ENCODE measurements around the gene MRPL49. TPM values are rescaled to one million over a fixed set of nuclear protein-coding genes. Genes with fewer than 3 reads are reported as not detected.

Gene MRPL49
- total and polyA plus RNA-seq, 9 of the 15 experiments (the other 6 are each of a cell fraction or from before 2014, with no cell fraction given) = 74.3 to 132 (median 91.2) TPM

DNA sequence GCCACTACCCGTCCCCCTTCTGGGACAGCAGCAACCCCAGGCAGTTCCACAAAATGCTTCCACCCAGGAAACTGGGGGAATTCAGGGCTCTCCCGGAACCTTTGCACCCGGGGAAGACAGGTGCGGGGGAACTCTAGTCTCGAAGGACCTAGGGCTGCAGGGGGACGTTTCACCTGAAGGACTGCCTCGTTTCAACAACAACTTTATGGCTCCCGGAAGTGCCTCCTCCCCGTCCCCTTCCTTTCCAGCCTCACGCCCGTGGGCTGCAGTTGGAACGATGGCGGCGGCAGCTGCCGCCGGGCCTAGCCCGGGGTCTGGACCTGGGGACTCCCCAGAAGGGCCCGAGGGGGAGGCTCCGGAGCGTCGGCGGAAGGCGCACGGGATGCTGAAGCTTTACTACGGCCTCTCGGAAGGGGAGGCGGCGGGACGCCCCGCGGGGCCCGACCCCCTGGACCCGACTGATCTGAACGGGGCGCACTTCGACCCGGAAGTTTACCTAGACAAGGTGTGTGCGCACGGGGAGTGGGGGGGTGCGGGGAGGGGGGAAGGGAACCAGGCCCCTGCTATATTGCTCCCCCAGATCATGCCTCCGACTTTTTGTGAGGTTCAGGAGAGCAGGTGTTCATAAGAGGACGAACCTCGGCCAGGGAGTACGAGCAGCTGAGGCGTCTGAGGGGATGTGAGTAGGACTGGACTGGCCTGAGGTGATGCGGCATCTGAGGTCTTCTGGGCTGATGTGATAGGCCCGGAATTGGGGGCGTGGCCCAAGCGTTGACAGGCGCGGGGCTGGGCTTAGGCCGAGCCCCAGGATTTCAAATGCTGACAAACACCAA lies 25.9 kb upstream of the MRPL49 start, which contains the start of gene VPS51 (continued):
- TF ChIP-seq, protein P1, sequence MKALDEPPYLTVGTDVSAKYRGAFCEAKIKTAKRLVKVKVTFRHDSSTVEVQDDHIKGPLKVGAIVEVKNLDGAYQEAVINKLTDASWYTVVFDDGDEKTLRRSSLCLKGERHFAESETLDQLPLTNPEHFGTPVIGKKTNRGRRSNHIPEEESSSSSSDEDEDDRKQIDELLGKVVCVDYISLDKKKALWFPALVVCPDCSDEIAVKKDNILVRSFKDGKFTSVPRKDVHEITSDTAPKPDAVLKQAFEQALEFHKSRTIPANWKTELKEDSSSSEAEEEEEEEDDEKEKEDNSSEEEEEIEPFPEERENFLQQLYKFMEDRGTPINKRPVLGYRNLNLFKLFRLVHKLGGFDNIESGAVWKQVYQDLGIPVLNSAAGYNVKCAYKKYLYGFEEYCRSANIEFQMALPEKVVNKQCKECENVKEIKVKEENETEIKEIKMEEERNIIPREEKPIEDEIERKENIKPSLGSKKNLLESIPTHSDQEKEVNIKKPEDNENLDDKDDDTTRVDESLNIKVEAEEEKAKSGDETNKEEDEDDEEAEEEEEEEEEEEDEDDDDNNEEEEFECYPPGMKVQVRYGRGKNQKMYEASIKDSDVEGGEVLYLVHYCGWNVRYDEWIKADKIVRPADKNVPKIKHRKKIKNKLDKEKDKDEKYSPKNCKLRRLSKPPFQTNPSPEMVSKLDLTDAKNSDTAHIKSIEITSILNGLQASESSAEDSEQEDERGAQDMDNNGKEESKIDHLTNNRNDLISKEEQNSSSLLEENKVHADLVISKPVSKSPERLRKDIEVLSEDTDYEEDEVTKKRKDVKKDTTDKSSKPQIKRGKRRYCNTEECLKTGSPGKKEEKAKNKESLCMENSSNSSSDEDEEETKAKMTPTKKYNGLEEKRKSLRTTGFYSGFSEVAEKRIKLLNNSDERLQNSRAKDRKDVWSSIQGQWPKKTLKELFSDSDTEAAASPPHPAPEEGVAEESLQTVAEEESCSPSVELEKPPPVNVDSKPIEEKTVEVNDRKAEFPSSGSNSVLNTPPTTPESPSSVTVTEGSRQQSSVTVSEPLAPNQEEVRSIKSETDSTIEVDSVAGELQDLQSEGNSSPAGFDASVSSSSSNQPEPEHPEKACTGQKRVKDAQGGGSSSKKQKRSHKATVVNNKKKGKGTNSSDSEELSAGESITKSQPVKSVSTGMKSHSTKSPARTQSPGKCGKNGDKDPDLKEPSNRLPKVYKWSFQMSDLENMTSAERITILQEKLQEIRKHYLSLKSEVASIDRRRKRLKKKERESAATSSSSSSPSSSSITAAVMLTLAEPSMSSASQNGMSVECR (CRISPR knock-in tag; IDR thresholded peaks at IDR 0.05) = peak; percentile 91
- TF ChIP-seq GATAD2A (IDR thresholded peaks at IDR 0.05) = 0 out of 2 replicates have a peak, but pooled peaks have one; percentile 30
- TF ChIP-seq PML (IDR thresholded peaks at IDR 0.05; ENCODE audit: low read length) = no peak; the same call in 1 of the 2 replicates
- TF ChIP-seq BRF1 (IDR thresholded peaks at IDR 0.05; ENCODE audit: borderline replicate concordance, extremely low read depth, insufficient read length) = no peak
- no peak for TF ChIP-seq KAT2B (IDR thresholded peaks at IDR 0.05; ENCODE audit: low read depth, low read length)
- TF ChIP-seq NONO (IDR thresholded peaks at IDR 0.05; ENCODE audit: low read depth in 2 of 2, low read length in 1 of 2) = peak in 1 of 2 experiments; percentile 41; a peak in 2 of 4 replicates
- peak; percentile 37; the same call in 1 of the 2 replicates for TF ChIP-seq THRAP3 (IDR thresholded peaks at IDR 0.05; ENCODE audit: borderline replicate concordance)
- TF ChIP-seq KLF1 (tag; IDR thresholded peaks at IDR 0.05) = peak; percentile 93
- TF ChIP-seq ZNF766 (CRISPR knock-in tag; conservative IDR thresholded peaks at IDR 0.05) = peak; percentile 68; the same call in 1 of the 2 replicates
- TF ChIP-seq RUNX1 (IDR thresholded peaks at IDR 0.05; ENCODE audit: low read depth) = 0 out of 2 replicates have a peak, but pooled peaks have one; percentile 37
- TF ChIP-seq, protein P2, sequence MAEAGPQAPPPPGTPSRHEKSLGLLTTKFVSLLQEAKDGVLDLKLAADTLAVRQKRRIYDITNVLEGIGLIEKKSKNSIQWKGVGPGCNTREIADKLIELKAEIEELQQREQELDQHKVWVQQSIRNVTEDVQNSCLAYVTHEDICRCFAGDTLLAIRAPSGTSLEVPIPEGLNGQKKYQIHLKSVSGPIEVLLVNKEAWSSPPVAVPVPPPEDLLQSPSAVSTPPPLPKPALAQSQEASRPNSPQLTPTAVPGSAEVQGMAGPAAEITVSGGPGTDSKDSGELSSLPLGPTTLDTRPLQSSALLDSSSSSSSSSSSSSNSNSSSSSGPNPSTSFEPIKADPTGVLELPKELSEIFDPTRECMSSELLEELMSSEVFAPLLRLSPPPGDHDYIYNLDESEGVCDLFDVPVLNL (CRISPR knock-in tag; IDR thresholded peaks at IDR 0.05; ENCODE audit: low read depth) = peak; percentile 55; the same call in 1 of the 2 replicates
- no peak for TF ChIP-seq DNMT1 (IDR thresholded peaks at IDR 0.05)
- TF ChIP-seq ZKSCAN1 (IDR thresholded peaks at IDR 0.05; ENCODE audit: low read depth, low read length) = peak; percentile 98
- peak; percentile 70; the same call in 1 of the 2 replicates for TF ChIP-seq HDAC8 (tag; IDR thresholded peaks at IDR 0.05)
- TF ChIP-seq, protein P3, sequence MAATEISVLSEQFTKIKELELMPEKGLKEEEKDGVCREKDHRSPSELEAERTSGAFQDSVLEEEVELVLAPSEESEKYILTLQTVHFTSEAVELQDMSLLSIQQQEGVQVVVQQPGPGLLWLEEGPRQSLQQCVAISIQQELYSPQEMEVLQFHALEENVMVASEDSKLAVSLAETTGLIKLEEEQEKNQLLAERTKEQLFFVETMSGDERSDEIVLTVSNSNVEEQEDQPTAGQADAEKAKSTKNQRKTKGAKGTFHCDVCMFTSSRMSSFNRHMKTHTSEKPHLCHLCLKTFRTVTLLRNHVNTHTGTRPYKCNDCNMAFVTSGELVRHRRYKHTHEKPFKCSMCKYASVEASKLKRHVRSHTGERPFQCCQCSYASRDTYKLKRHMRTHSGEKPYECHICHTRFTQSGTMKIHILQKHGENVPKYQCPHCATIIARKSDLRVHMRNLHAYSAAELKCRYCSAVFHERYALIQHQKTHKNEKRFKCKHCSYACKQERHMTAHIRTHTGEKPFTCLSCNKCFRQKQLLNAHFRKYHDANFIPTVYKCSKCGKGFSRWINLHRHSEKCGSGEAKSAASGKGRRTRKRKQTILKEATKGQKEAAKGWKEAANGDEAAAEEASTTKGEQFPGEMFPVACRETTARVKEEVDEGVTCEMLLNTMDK (IDR thresholded peaks at IDR 0.05; ENCODE audit: borderline replicate concordance, insufficient read depth, low read depth, low read length, poor library complexity, severe bottlenecking) = no peak
